IMR-90 (cell line): Measurements from ENCODE around the gene REV3L. TPM values are rescaled to one million over a fixed set of nuclear protein-coding genes. Genes with fewer than 3 reads are reported as not detected.

Experiments used
- ATAC-seq: fragments of 200-7000 bp; cut with Tn5 transposase; 2 replicates; pipeline ENCODE4 v1.9.1; 2020; ENCODE audit warnings: low read depth, mild to moderate bottlenecking, moderate library complexity
- Bru-seq: library from RNA; stranded (reverse); fragments of 400-500 nt; gene quantifications from one replicate; lab custom pipeline; 2021; lab: Mats Ljungman, UMichigan
- BruChase-seq, 2 experiments: library from RNA; stranded (reverse); fragments of 400-500 nt; gene quantifications; one replicate each; lab custom pipeline; 2021; lab: Mats Ljungman, UMichigan
- BruUV-seq: library from RNA; stranded (reverse); fragments of 400-500 nt; replicated peaks from 2 replicates; lab custom pipeline; 2021; lab: Mats Ljungman, UMichigan
- CTCF ChIA-PET: fragments of 300-600 bp; formaldehyde crosslinking; extraction: SDS; loops from one replicate; lab custom pipeline; 2021; ENCODE audit warnings: antibody characterized with exemption; lab: Yijun Ruan, JAX
- POLR2A ChIA-PET: fragments of 300-600 bp; sonication (Branson Sonifier 250); formaldehyde crosslinking; loops from one replicate; lab custom pipeline; 2022; ENCODE audit warnings: antibody characterized with exemption; ENCODE audit not compliant: unreplicated experiment; lab: Charles Lee
- DNase-seq: peaks from one replicate; pipeline ENCODE4 v3.0.0; 2013
- H2AFZ ChIP-seq: replicated peaks from 2 replicates; pipeline ENCODE3; 2013; ENCODE audit warnings: low read length, mild to moderate bottlenecking; ENCODE audit not compliant: poor library complexity
- H2AK5ac ChIP-seq: 2 replicates; pipeline ENCODE4 v1.6.1; 2013; ENCODE audit warnings: low read depth, low read length, inconsistent platforms
- H2AK9ac ChIP-seq: replicated peaks from 2 replicates; pipeline ENCODE3; 2013; ENCODE audit warnings: mild to moderate bottlenecking, low read depth, low read length, moderate library complexity; ENCODE audit not compliant: poor library complexity
- H2BK120ac ChIP-seq: 2 replicates; pipeline ENCODE4 v1.6.1; 2013; ENCODE audit warnings: low read depth, low read length, inconsistent platforms
- H2BK15ac ChIP-seq: 3 replicates; pipeline ENCODE4 v1.6.1; 2013; ENCODE audit warnings: low read depth, low read length, inconsistent platforms
- H2BK20ac ChIP-seq: 2 replicates; pipeline ENCODE4 v1.6.1; 2013; ENCODE audit warnings: low read depth, mild to moderate bottlenecking, inconsistent platforms, low read length, moderate library complexity
- H2BK5ac ChIP-seq: 2 replicates; pipeline ENCODE4 v1.6.1; 2013; ENCODE audit warnings: mild to moderate bottlenecking, low read depth, low read length, inconsistent platforms; ENCODE audit not compliant: poor library complexity, severe bottlenecking
- H3K14ac ChIP-seq: replicated peaks from 2 replicates; pipeline ENCODE4 v1.6.1; 2013; ENCODE audit warnings: low read depth, low read length, inconsistent platforms
- H3K18ac ChIP-seq: 2 replicates; pipeline ENCODE4 v1.6.1; 2013; ENCODE audit warnings: low read depth, low read length, control low read depth
- H3K23ac ChIP-seq: 2 replicates; pipeline ENCODE4 v1.6.1; 2013; ENCODE audit warnings: low read depth, low read length, inconsistent platforms
- H3K27ac ChIP-seq: 2 replicates; pipeline ENCODE4 v1.5.1; 2013; ENCODE audit warnings: mild to moderate bottlenecking, control low read depth, low read length; ENCODE audit not compliant: insufficient read depth
- H3K27me3 ChIP-seq: 2 replicates; pipeline ENCODE4 v1.6.1; 2013; ENCODE audit warnings: low read length; ENCODE audit not compliant: control insufficient read depth, insufficient read depth
- H3K36me3 ChIP-seq: 2 replicates; pipeline ENCODE4 v1.6.1; 2013; ENCODE audit warnings: low read length, mixed read lengths; ENCODE audit not compliant: control insufficient read depth, insufficient read depth
- H3K4ac ChIP-seq: 2 replicates; pipeline ENCODE4 v1.6.1; 2013; ENCODE audit warnings: low read depth, low read length, inconsistent platforms
- H3K4me1 ChIP-seq: 2 replicates; pipeline ENCODE4 v1.6.1; 2013; ENCODE audit warnings: low read length, mixed read lengths; ENCODE audit not compliant: control insufficient read depth, insufficient read depth
- H3K4me2 ChIP-seq: 2 replicates; pipeline ENCODE4 v1.6.1; 2013; ENCODE audit warnings: low read depth, mild to moderate bottlenecking, control low read depth, low read length, moderate library complexity
- H3K4me3 ChIP-seq: 2 replicates; pipeline ENCODE4 v1.5.1; 2013; ENCODE audit warnings: low read depth, mild to moderate bottlenecking, control low read depth, low read length, moderate library complexity; ENCODE audit not compliant: insufficient read depth
- H3K56ac ChIP-seq: 2 replicates; pipeline ENCODE4 v1.6.1; 2013; ENCODE audit warnings: low read length, inconsistent platforms; ENCODE audit not compliant: insufficient read depth; ENCODE audit errors: extremely low read depth
- H3K79me1 ChIP-seq, 2 experiments: 2 replicates each; pipeline ENCODE4 v1.6.1; 2013; ENCODE audit warnings: low read length in 2 of 2, inconsistent platforms in 1 of 2, low read depth in 1 of 2
- H3K9ac ChIP-seq: 2 replicates; pipeline ENCODE4 v1.6.1; 2013; ENCODE audit warnings: low read depth, low read length, control low read depth
- H3K9me1 ChIP-seq: 2 replicates; pipeline ENCODE4 v1.6.1; 2013; ENCODE audit warnings: low read length, inconsistent platforms; ENCODE audit not compliant: insufficient read depth
- H3K9me3 ChIP-seq: 2 replicates; pipeline ENCODE4 v1.6.1; 2013; ENCODE audit warnings: low read length; ENCODE audit not compliant: control insufficient read depth, insufficient read depth
- H4K20me1 ChIP-seq: 2 replicates; pipeline ENCODE4 v1.6.1; 2013; ENCODE audit warnings: low read length, inconsistent platforms; ENCODE audit not compliant: insufficient read depth
- H4K5ac ChIP-seq: 2 replicates; pipeline ENCODE4 v1.6.1; 2013; ENCODE audit warnings: mild to moderate bottlenecking, low read depth, low read length, control low read depth
- H4K8ac ChIP-seq, 2 experiments: 2 replicates each; pipeline ENCODE4 v1.6.1; 2013; ENCODE audit warnings: low read depth in 2 of 2, low read length in 2 of 2, control low read depth in 1 of 2, inconsistent platforms in 1 of 2
- H4K91ac ChIP-seq: 2 replicates; pipeline ENCODE4 v1.6.1; 2013; ENCODE audit warnings: low read depth, low read length, inconsistent platforms; ENCODE audit not compliant: insufficient read depth
- CEBPB ChIP-seq: IDR thresholded peaks from 2 replicates; pipeline ENCODE4 v1.6.1; 2012; ENCODE audit warnings: low read depth, low read length, improper control_type of control experiment
- FOS ChIP-seq: fragments of 150-350 bp; IDR thresholded peaks from 2 replicates; pipeline ENCODE4 v1.6.1; 2016; ENCODE audit warnings: low read depth, low read length
- MAZ ChIP-seq: IDR thresholded peaks from 2 replicates; pipeline ENCODE4 v1.6.1; 2012; ENCODE audit warnings: low read depth, mild to moderate bottlenecking, low read length, improper control_type of control experiment, moderate library complexity, borderline replicate concordance
- MXI1 ChIP-seq: IDR thresholded peaks from 2 replicates; pipeline ENCODE4 v1.6.1; 2012; ENCODE audit warnings: low read depth, mild to moderate bottlenecking, low read length, moderate library complexity, borderline replicate concordance
- POLR2A ChIP-seq: IDR thresholded peaks from 2 replicates; pipeline ENCODE4 v1.6.1; 2012; ENCODE audit warnings: mild to moderate bottlenecking, low read depth, low read length
- RAD21 ChIP-seq: IDR thresholded peaks from 2 replicates; pipeline ENCODE4 v1.6.1; 2012; ENCODE audit warnings: low read length, improper control_type of control experiment
- RFX5 ChIP-seq: IDR thresholded peaks from 2 replicates; pipeline ENCODE4 v1.8.0; 2012; ENCODE audit warnings: low read depth, mild to moderate bottlenecking, low read length, moderate library complexity
- SMC3 ChIP-seq: fragments of 150-350 bp; IDR thresholded peaks from 2 replicates; pipeline ENCODE4 v1.6.1; 2016; ENCODE audit warnings: low read depth, mild to moderate bottlenecking, antibody characterized with exemption, low read length, moderate library complexity
- WGBS, 2 experiments: methylation state at CpG; one replicate each; pipeline versions ENCODE4 v1.1.5 to v1.1.7; 2013; ENCODE audit warnings: missing lambda C conversion rate in 2 of 2; ENCODE audit not compliant: insufficient read length in 1 of 2; ENCODE audit errors: extremely low coverage in 2 of 2; 5-methylcytosine and 5-hydroxymethylcytosine counted together
- dilution Hi-C: fragments of 300-500 bp; cut with HindIII; formaldehyde crosslinking; loops from one replicate; pipeline ENCODE4 v1.14.3; 2018; ENCODE audit warnings: low sequenced_read_pairs; ENCODE audit not compliant: unreplicated experiment
- in situ Hi-C: fragments of 300-500 bp; cut with MboI; formaldehyde crosslinking; loops from 3 replicates; pipeline ENCODE4 v1.14.3; 2019; ENCODE audit warnings: low sequenced_read_pairs, inconsistent platforms, mixed read lengths
- intact Hi-C: fragments of 100-400 bp; cut with micrococcal nuclease; formaldehyde crosslinking; loops from 2 replicates; pipeline ENCODE4 v1.10.0; 2022
- long read RNA-seq: library from polyadenylated mRNA; unstranded; transcript quantifications from one replicate; pipeline ENCODE4 v2.0.0, GENCODE V29; 2021; ENCODE audit not compliant: unreplicated experiment
- polyA plus RNA-seq, 3 experiments: library from polyadenylated mRNA; depleted of rRNA; stranded (reverse); fragments of >200 nt; gene quantifications; 2 replicates each; pipeline ENCODE4 v1.2.3, GENCODE V29; 2012; ENCODE audit warnings: low replicate concordance in 1 of 3
- total RNA-seq: library from RNA; depleted of rRNA; stranded (reverse); fragments of >200 nt; gene quantifications from 2 replicates; pipeline ENCODE4 v1.2.3, GENCODE V29; 2012; rRNA removed
- TF ChIP-seq, protein P1 (sequence below): fragments of 150-350 bp; IDR thresholded peaks from 2 replicates; pipeline ENCODE4 v1.6.1; 2017; ENCODE audit warnings: mild to moderate bottlenecking, antibody characterized with exemption, low read length, low read depth

Gene REV3L, protein sequence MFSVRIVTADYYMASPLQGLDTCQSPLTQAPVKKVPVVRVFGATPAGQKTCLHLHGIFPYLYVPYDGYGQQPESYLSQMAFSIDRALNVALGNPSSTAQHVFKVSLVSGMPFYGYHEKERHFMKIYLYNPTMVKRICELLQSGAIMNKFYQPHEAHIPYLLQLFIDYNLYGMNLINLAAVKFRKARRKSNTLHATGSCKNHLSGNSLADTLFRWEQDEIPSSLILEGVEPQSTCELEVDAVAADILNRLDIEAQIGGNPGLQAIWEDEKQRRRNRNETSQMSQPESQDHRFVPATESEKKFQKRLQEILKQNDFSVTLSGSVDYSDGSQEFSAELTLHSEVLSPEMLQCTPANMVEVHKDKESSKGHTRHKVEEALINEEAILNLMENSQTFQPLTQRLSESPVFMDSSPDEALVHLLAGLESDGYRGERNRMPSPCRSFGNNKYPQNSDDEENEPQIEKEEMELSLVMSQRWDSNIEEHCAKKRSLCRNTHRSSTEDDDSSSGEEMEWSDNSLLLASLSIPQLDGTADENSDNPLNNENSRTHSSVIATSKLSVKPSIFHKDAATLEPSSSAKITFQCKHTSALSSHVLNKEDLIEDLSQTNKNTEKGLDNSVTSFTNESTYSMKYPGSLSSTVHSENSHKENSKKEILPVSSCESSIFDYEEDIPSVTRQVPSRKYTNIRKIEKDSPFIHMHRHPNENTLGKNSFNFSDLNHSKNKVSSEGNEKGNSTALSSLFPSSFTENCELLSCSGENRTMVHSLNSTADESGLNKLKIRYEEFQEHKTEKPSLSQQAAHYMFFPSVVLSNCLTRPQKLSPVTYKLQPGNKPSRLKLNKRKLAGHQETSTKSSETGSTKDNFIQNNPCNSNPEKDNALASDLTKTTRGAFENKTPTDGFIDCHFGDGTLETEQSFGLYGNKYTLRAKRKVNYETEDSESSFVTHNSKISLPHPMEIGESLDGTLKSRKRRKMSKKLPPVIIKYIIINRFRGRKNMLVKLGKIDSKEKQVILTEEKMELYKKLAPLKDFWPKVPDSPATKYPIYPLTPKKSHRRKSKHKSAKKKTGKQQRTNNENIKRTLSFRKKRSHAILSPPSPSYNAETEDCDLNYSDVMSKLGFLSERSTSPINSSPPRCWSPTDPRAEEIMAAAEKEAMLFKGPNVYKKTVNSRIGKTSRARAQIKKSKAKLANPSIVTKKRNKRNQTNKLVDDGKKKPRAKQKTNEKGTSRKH (N-terminal part only)
- 15.4 and 24.4 TPM in 2 replicates for total RNA-seq
- polyA plus RNA-seq (2012; rRNA removed) = 6.0 and 7.4 TPM in 2 replicates
- 1.4 and 3.2 TPM in 2 replicates for polyA plus RNA-seq (2012; cell fraction: cytosol; rRNA removed)
- polyA plus RNA-seq (2012; cell fraction: nucleus; rRNA removed; ENCODE audit: low replicate concordance) = 2.2 and 19.3 TPM in 2 replicates
- Bru-seq, nascent RNA = percentile 92 among the genes with signal in this experiment
- BruChase-seq, experiment 1, labeled RNA remaining after a 6-hour chase = percentile 80 among the genes with signal in this experiment
- BruChase-seq, experiment 2, labeled RNA remaining after a 2-hour chase = percentile 90 among the genes with signal in this experiment
- long read RNA-seq, partial matches to known transcripts = 24 of 49 reads
- long read RNA-seq, other reads (novel, unspliced or antisense) = 25 of 49 reads

DNA sequence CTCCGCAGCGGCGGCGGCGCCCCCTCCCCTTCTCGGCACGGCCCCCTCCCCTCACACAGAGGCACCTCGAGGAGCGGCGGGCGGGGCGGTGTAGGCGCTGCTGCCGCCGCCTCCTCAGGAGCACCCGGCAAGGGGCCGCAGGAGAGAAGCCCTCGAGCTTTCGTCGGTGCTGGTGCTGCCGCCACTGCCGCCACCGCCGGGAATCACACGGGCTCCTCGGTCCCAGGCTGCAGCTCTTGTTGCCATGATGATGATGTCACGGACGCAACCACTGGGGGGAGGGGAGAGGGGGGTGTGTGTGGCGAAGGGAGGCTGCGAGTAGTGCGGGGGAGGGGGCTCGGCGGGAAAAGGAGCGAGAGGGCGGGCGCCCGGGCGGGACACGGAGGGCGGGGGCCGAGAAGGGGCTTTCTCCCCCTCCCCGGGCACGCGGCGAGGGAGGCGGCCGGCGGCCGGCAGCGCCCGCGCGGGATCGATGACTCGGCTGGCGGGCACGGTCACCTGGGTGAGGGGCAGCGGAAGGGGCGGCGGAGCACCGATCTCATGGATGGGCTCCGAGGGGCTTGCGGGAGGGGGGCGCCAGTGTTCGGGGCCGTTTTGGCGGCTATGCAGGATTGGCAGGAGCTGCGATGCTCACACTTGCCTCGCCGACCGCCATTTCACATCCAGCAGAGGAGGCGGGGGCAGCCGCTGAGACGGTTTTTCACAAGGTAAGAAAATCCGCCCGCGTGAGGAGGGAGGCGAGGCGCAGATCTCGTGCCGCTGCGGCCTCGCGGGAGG is at the start of gene REV3L:
Gene REV3L (minus strand): TSS at position 260 of the 777 bp plus-strand sequence. CDS start 330 bp downstream, outside the sequence.
- H2BK15ac ChIP-seq = peak within 1 kb of the TSS; percentile 69; the same call in 2 of the 3 replicates
- H3K36me3 ChIP-seq = no peaks in the 10 kb centered on the region
- DNase-seq (peak; percentile 84), ATAC-seq (peak; percentile 61)
- H4K91ac ChIP-seq = peak within 1 kb of the TSS; percentile 86
- peak within 1 kb of the TSS; percentile 96 for H3K4ac ChIP-seq
- H2BK20ac ChIP-seq = peak within 1 kb of the TSS; percentile 46; the same call in 1 of the 2 replicates
- intact Hi-C loops (loop anchor here (1.0 to 5.0 kb wide), 5 partner anchors 84 to 559 kb away; a partner anchor contains a TSS), dilution Hi-C loops (no loop called here), in situ Hi-C loops (no loop called here)
- peak within 1 kb of the TSS; percentile 96 for H2AFZ ChIP-seq
- ChIA-PET POLR2A (interaction anchor here (0.6 to 1.1 kb wide), 4 partner anchors 123 to 545 kb away, joined by 3 to 10 read pairs (median 6); partner anchors contain the start of gene TRAF3IP2), CTCF (no interaction called here)
- H2AK9ac ChIP-seq = peak within 1 kb of the TSS; percentile 99
- H3K56ac ChIP-seq = peak within 1 kb of the TSS; percentile 99
- 0% methylated on average over 9 of the region's 84 CpGs; no CpG with 5 or more reads in 1 of the 2 experiments for WGBS, 2 experiments
- TF ChIP-seq RAD21 (no peak), MAZ (peak; percentile 81; the same call in 1 of the 2 replicates), CEBPB (peak; percentile 30; the same call in 1 of the 2 replicates), MXI1 (0 out of 2 replicates have a peak, but pooled peaks have one; percentile 43), SMC3 (no peak), RFX5 (0 out of 2 replicates have a peak, but pooled peaks have one; percentile 56), FOS (no peak), POLR2A (peak; percentile 86)
- TF ChIP-seq, protein P1, sequence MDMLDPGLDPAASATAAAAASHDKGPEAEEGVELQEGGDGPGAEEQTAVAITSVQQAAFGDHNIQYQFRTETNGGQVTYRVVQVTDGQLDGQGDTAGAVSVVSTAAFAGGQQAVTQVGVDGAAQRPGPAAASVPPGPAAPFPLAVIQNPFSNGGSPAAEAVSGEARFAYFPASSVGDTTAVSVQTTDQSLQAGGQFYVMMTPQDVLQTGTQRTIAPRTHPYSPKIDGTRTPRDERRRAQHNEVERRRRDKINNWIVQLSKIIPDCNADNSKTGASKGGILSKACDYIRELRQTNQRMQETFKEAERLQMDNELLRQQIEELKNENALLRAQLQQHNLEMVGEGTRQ = no peak
- peak within 1 kb of the TSS; percentile 90 to 99 for H4K8ac ChIP-seq
- peak within 1 kb of the TSS; percentile 88 for H3K4me3 ChIP-seq
- peaks cover 13 to 45% of the 10 kb centered on the region in 2 experiments for H3K79me1 ChIP-seq
- H3K14ac ChIP-seq = peak within 1 kb of the TSS; percentile 97
- H2BK120ac ChIP-seq = peak within 1 kb of the TSS; percentile 94
- peak within 1 kb of the TSS; percentile 50 for H4K5ac ChIP-seq
- peak within 1 kb of the TSS; percentile 87 for H3K4me2 ChIP-seq
- no peaks in the 10 kb centered on the region for H3K9me3 ChIP-seq
- no peaks in the 10 kb centered on the region for H3K27me3 ChIP-seq
- peak within 1 kb of the TSS; percentile 88 for H2AK5ac ChIP-seq
- H3K4me1 ChIP-seq = peaks cover 5% of the 10 kb centered on the region
- peak within 1 kb of the TSS; percentile 94 for H2BK5ac ChIP-seq
- peaks cover 10% of the 10 kb centered on the region; the same call in 1 of the 2 replicates for H3K9me1 ChIP-seq
- peak within 1 kb of the TSS; percentile 93 for H3K9ac ChIP-seq
- peaks cover 16% of the 10 kb centered on the region for H4K20me1 ChIP-seq
- peak within 1 kb of the TSS; percentile 100 for H3K23ac ChIP-seq
- no TSS peak for BruUV-seq
- peak within 1 kb of the TSS; percentile 96 for H3K27ac ChIP-seq
- peak within 1 kb of the TSS; percentile 90 for H3K18ac ChIP-seq
